ENCODE data around the gene ZNF654.
"Not testable (repeated sequence)": the region's sequence is repeated elsewhere in the genome, so short reads cannot be mapped to it uniquely, and the experiment has no call there.

Gene ZNF654

GRCh38 chr3:88142094-88142624 is 83.1 kb downstream of the ZNF654 start:
- DNase-seq (ENCODE audit: low read depth): no peak

GRCh38 chr3:88147261-88147660 is 88.2 kb downstream of the ZNF654 start:
- no peak for DNase-seq (ENCODE audit: low read depth)

GRCh38 chr3:88148651-88149050 is 89.6 kb downstream of the ZNF654 start:
- DNase-seq (ENCODE audit: low read depth): no peak

DNA sequence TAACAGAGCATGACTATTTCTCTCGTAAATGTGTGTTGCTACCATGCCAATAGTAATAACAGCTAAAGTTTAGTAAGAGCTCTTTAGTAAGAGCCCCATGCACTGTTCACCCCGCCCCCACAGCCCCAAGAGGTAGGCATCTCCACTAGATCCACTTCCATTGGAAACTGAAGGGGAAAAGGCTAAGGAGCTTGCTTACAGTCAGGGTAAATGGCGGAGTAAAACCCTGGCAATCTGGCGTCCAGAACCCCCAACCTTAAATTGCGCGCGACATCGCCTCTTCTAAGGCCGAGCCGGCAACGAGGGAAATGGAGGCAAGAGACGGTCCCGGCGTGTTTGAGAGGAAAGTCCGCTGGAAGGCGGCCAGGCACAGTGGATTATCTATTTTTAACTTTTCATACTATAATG is 90.0 kb downstream of the ZNF654 start:
- DNase-seq (ENCODE audit: low read depth): peak; percentile 0

DNA sequence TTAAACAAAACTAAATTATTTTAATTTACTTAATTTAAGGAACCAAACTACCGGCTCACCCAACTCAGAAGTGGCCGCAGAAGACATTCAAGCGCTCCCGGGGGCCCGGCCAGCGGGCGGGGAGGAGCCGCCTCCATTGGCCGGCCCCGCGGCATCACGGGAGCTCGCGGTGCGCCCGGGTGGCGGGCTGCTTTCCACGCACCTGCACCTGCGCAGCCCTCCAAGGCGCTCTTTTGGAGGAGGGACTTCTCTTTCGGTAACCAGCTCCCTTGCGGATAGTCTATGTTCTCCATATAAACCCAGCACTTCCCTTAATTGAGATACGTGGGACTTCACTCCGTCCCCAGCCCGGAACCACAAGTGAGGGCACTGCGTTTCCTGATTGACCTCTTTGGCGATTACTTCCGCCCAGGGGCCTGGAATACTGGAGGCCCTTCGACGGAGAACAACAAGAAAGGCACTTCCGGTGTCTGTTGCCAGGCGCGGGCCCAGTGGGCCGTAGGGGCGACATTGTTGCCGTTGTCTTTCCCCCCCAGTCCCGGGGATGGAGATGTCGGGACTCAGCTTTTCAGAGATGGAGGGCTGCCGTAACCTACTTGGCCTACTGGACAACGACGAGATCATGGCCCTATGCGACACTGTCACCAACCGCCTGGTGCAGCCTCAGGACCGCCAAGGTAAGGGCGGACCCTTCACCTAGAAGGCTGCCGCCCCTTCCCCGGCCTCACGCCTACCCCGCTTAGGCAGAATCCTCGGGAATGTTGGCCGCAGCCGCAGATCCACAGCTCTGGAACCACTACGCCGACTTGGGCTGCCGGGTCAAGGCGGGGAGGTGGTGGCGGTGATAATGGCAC is 90.7 kb downstream of the ZNF654 start, which contains the start of gene C3orf38:
Gene C3orf38 (plus strand): TSS at position 451 of the 854 bp plus-strand sequence. CDS start 94 bp downstream, at position 545.
- DNase-seq (ENCODE audit: low read depth): peak; percentile 65

DNA sequence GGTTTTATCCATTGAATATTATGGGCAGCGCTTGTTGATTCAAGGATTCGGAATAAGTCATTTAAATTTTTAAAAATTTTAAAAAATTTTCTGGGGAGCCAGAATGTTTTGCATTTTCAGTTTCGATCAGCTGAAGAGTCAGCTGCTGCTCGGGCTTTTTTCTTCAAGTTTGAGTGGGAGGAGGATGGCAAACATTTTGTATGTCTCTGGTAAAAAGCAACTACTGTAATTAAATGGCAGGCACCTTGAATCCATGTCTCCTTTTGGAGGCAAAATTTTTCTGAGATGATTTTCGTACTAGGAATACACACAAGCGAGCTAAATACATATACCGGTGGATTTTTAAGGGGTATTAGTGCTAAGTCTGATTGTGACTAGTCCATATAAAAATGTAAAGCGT is 91.3 kb downstream of the ZNF654 start:
- DNase-seq (ENCODE audit: low read depth): no peak

GRCh38 chr3:88150806-88151205 is 91.8 kb downstream of the ZNF654 start:
- DNase-seq (ENCODE audit: low read depth): no peak

GRCh38 chr3:88151358-88151757 is 92.3 kb downstream of the ZNF654 start:
- DNase-seq (ENCODE audit: low read depth): no peak

GRCh38 chr3:88152841-88153240 is 93.8 kb downstream of the ZNF654 start:
- no peak for DNase-seq (ENCODE audit: low read depth)

- no peak for DNase-seq (ENCODE audit: low read depth)
Measured at GRCh38 chr3:88166419-88166971, 107.4 kb downstream of the ZNF654 start.

- DNase-seq (ENCODE audit: low read depth): no peak
Measured at GRCh38 chr3:88167173-88167572, 108.1 kb downstream of the ZNF654 start.

DNA sequence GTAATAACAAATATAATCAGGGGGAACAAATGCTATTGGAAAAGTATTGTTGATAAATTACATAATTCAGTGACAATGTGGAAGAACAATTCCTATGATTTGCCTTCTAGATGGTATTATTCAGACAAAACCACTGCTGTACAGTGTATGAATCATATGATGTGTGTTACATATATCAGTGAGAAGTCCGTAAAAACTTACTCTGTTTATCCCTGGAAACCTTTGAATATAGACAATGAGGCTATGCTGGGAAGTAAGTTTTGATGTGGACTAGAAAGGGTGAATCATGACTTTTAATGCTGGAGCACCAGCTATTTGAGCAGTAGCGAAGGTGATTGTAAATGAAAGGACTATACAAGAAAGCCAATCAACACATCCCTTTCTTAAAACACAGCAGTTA is 108.6 kb downstream of the ZNF654 start:
- DNase-seq (ENCODE audit: low read depth): no peak

- DNase-seq (ENCODE audit: low read depth): no peak
Measured at GRCh38 chr3:88168171-88168570, 109.1 kb downstream of the ZNF654 start.

DNA sequence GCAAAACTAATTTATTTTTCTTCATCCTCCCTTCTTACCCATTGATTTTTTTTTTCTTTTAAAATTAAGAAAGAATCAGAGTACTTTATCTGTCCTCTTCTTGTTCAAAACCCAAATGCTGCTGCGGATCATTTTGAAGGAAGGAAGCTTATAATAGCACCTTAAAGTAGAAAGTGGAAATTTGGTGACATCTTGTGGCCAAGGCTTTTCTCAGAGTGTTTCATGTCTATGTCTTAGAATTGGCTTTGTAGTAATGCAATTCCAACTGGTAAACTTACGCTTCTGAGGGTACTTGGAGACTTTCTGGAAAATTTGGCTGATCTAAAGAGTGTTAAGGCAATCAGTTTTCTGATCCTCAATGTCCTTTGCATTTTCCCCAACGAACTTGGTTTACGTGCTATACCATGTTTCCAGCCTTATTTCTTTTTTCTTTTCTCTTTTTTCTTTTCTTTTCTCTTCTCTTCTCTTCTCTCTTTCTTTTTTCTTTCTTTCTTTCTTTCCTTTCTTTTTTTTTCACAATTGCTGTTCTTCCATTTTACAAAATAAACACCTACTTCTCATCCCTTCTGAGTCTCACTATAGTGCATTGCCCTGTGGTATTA is 121.4 kb downstream of the ZNF654 start:
- no peak for DNase-seq (ENCODE audit: low read depth)

- not testable (repeated sequence) for DNase-seq (ENCODE audit: low read depth)
Measured at GRCh38 chr3:88182165-88182918, 123.3 kb downstream of the ZNF654 start.

DNA sequence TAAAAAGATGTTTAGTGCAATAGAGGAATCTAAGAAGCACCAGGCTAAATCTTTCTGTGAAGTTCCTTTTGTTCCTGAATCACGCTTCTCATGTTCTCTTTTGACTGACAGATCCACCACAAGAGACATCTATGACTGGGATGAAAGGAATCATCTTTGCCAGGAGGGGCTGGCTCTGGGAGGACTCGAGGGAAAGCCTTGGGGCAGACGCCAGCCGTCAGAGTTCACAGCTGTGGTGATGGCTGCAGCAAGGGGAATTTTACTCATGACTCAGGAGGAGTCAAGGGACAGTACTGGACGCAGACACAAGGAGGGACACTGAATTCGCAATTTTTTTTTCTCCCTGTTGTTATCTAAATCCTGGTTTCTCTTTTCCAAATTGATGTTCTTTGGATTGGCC is 129.4 kb downstream of the ZNF654 start:
- DNase-seq (ENCODE audit: low read depth): no peak

DNA sequence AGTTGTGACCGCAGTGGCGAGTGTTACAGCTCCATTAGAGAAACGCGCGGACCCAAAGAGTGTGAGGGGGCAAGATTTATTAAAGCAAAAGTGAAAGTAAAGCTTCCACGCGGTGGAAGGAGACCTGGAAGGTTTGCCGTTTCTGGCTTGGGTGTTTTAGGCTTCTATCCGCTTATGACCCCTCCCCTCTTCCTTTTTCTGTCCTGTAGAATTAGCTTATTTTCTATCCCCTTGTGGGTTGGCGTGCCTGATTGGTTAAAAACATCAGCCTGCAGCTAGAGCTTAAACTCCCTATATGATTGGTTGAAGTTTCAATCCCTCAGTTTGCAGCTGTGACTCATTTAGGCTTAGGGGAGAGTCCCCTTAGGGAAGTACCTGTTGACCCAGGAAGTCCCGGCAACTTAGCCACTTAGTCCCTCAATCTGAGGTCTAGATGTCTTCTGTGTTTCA is 130.3 kb downstream of the ZNF654 start:
- DNase-seq (ENCODE audit: low read depth): no peak

- DNase-seq (ENCODE audit: low read depth): no peak
Measured at GRCh38 chr3:88191872-88192409, 132.9 kb downstream of the ZNF654 start.

DNA sequence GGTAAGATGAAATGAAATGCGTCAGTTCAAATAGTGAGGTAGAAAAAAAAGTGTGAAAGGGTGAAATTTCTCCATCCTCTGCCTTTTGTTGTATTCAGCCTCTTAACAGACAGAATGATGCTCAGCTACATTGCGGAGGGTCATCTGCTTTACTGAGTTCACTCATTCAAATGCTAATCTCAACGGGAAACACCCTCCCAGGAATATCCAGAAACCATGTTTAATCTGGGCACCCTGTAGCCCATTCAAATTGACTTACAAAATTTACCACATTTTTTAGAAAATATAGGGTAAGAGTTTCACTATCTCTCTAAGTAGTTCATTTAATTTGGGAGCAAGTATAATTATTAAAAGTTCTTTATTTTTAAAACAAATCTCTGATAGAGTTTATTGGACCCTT is 133.6 kb downstream of the ZNF654 start:
- DNase-seq (ENCODE audit: low read depth): no peak

Measured in activated T-cell treated with anti-CD3 and anti-CD28 coated beads for 1 hour (primary cell).